Parathyroid adenoma (tissue), 2 donors: Measurements from ENCODE around the gene NKX1-2.

Experiments used
- H2AFZ ChIP-seq: fragments of 300-600 bp; sonication (generic); one replicate; pipeline ENCODE4 v1.7.0; 2017; ENCODE audit warnings: antibody characterized with exemption, mild to moderate bottlenecking
- H3K27ac ChIP-seq: fragments of 300-600 bp; sonication (generic); one replicate; pipeline ENCODE4 v1.7.0; 2017
- H3K27me3 ChIP-seq: fragments of 300-600 bp; sonication (generic); one replicate; pipeline ENCODE4 v1.7.0; 2017; ENCODE audit warnings: low read length; ENCODE audit not compliant: control insufficient read depth, insufficient read depth
- H3K36me3 ChIP-seq: fragments of 300-600 bp; sonication (generic); one replicate; pipeline ENCODE4 v1.7.0; 2017; ENCODE audit warnings: low read length; ENCODE audit not compliant: control insufficient read depth, insufficient read depth
- H3K4me1 ChIP-seq: fragments of 300-600 bp; sonication (generic); one replicate; pipeline ENCODE4 v1.7.0; 2017; ENCODE audit warnings: control low read depth
- H3K4me2 ChIP-seq: fragments of 300-600 bp; sonication (generic); one replicate; pipeline ENCODE4 v1.7.0; 2017; ENCODE audit warnings: low read length
- H3K4me3 ChIP-seq: fragments of 300-600 bp; sonication (generic); one replicate; pipeline ENCODE4 v1.7.0; 2017; ENCODE audit warnings: low read depth, low read length
- H3K79me2 ChIP-seq: fragments of 300-600 bp; sonication (generic); one replicate; pipeline ENCODE4 v1.7.0; 2017; ENCODE audit warnings: control low read depth
- H3K9ac ChIP-seq: fragments of 300-600 bp; sonication (generic); one replicate; pipeline ENCODE4 v1.7.0; 2017; ENCODE audit warnings: mild to moderate bottlenecking
- H3K9me3 ChIP-seq: fragments of 300-600 bp; sonication (generic); one replicate; pipeline ENCODE4 v1.7.0; 2017; ENCODE audit warnings: low read length; ENCODE audit not compliant: control insufficient read depth
- TF ChIP-seq, protein P1 (sequence below): fragments of 300-600 bp; sonication (generic); IDR thresholded peaks from one replicate; pipeline ENCODE4 v1.7.0; 2017; ENCODE audit warnings: antibody characterized with exemption, mild to moderate bottlenecking
- donor health status: primary hyperparathyroidism.

The NKX1-2 gene

DNA sequence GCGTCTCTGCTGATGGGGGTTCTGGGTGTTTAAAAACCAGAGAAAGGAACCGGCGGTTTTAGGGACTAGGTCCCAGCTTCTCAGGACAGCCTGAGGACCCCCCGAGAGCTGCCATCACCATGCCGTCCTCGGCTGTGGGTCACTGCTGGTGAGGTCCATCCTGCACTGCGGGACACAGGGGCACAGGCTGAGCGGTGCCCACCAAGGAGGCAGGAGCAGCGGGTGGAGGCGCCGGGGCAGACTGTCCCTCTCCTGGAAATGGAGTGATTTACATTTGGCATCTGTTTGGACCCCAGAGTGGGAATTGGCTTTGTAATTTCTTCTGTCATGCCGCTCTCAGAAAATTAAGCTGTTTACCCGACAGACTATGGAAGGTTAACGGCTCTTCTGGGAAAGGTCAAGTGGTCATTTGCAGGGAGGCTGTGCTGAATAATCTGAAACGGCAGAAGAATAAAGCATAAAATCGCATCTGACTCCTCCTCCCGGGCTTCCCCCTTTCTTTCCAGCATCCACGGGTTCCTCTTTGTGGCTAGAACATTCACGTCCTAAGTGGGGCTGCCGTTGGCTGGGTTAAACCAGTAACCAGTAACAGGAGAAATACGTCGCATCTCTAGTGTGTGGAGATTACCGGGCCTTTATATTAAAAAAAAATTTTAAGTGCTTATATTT, 43.5 kb upstream of the NKX1-2 start:
- TF ChIP-seq, protein P1, sequence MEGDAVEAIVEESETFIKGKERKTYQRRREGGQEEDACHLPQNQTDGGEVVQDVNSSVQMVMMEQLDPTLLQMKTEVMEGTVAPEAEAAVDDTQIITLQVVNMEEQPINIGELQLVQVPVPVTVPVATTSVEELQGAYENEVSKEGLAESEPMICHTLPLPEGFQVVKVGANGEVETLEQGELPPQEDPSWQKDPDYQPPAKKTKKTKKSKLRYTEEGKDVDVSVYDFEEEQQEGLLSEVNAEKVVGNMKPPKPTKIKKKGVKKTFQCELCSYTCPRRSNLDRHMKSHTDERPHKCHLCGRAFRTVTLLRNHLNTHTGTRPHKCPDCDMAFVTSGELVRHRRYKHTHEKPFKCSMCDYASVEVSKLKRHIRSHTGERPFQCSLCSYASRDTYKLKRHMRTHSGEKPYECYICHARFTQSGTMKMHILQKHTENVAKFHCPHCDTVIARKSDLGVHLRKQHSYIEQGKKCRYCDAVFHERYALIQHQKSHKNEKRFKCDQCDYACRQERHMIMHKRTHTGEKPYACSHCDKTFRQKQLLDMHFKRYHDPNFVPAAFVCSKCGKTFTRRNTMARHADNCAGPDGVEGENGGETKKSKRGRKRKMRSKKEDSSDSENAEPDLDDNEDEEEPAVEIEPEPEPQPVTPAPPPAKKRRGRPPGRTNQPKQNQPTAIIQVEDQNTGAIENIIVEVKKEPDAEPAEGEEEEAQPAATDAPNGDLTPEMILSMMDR = no peak
- H2AFZ ChIP-seq = no peak overlapping the region
- H3K9me3 ChIP-seq = no peaks in the 10 kb centered on the region
- no peak overlapping the region for H3K27ac ChIP-seq
- no peaks in the 10 kb centered on the region for H3K36me3 ChIP-seq
- H3K4me1 ChIP-seq = no peaks in the 10 kb centered on the region
- H3K79me2 ChIP-seq = no peaks in the 10 kb centered on the region
- no peaks in the 10 kb centered on the region for H3K27me3 ChIP-seq
- no peak overlapping the region for H3K4me3 ChIP-seq
- no peak overlapping the region for H3K4me2 ChIP-seq
- no peak overlapping the region for H3K9ac ChIP-seq

DNA sequence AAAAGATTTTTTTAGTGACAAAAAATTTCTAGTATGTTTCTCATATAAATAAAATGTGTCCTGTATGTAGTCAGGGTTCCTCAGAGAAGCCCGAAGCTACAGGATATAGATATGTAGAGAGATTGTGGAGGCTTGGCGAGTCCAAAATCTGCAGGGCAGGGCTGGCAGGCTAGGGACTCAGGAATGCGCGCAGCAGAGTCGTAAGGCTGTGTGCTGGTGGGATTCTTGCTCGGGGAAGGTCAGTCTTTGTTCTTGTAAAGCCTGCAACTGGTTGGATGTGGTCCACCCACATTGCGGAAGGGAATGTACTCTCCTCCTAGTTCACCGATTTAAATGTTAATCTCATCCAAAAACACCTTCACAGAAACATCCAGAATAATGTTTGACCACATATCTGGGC, 42.4 kb upstream of the NKX1-2 start:
- H2AFZ ChIP-seq = no peak overlapping the region
- no peaks in the 10 kb centered on the region for H3K79me2 ChIP-seq
- no peaks in the 10 kb centered on the region for H3K9me3 ChIP-seq
- H3K27ac ChIP-seq = no peak overlapping the region
- TF ChIP-seq, protein P1 = no peak
- no peaks in the 10 kb centered on the region for H3K4me1 ChIP-seq
- no peak overlapping the region for H3K4me2 ChIP-seq
- no peaks in the 10 kb centered on the region for H3K27me3 ChIP-seq
- no peaks in the 10 kb centered on the region for H3K36me3 ChIP-seq
- no peak overlapping the region for H3K4me3 ChIP-seq
- no peak overlapping the region for H3K9ac ChIP-seq

DNA sequence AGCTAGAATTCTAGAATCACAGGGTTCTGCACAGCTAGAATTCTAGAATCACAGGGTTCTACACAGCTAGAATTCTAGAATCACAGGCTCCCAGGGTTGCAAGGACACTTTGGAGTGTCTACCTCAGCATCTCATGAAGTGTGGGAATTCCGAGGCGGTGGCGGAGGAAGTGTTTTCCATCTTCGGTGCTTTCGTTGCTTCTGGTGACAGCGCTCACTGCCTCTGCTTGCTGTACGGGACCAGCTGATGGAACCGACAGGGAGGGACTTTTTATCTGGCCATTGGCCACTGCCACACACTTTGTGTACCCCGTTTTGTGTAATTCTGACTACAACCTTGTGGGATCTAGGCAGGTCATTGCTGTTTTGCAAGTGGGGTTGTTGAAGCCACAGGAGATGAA, 41.3 kb upstream of the NKX1-2 start:
- Histone ChIP-seq H3K79me2 (no peaks in the 10 kb centered on the region), H3K4me3 (no peak overlapping the region), H3K4me2 (no peak overlapping the region), H3K27me3 (no peaks in the 10 kb centered on the region), H3K36me3 (no peaks in the 10 kb centered on the region), H2AFZ (no peak overlapping the region), H3K4me1 (no peaks in the 10 kb centered on the region), H3K9me3 (no peaks in the 10 kb centered on the region), H3K9ac (no peak overlapping the region), H3K27ac (no peak overlapping the region)
- TF ChIP-seq, protein P1 = no peak

DNA sequence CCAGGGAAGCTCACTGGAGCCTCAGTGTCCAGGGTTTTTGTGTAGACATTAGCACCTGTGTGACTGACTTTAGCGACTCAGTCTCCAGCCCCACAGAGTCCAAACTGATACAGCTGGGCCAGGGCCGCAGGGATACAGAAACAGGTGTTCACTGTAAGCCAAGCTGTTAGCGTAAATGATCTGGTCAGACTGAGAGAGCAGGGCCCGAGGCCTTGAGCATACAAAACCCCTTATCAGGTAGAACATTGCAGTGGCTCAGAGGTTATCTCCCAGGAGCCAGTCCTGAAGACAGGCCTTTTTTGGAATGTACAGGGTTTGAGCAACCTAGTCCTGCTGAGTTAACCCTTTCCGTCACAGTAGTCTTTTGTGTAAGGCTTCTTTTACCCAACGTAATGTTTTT, 36.8 kb upstream of the NKX1-2 start:
- Histone ChIP-seq H3K27ac (no peak overlapping the region), H3K4me2 (no peak overlapping the region), H3K36me3 (no peaks in the 10 kb centered on the region), H3K9me3 (no peaks in the 10 kb centered on the region), H3K9ac (no peak overlapping the region), H2AFZ (no peak overlapping the region), H3K79me2 (no peaks in the 10 kb centered on the region), H3K27me3 (no peaks in the 10 kb centered on the region), H3K4me3 (no peak overlapping the region), H3K4me1 (no peaks in the 10 kb centered on the region)
- TF ChIP-seq, protein P1 = no peak

DNA sequence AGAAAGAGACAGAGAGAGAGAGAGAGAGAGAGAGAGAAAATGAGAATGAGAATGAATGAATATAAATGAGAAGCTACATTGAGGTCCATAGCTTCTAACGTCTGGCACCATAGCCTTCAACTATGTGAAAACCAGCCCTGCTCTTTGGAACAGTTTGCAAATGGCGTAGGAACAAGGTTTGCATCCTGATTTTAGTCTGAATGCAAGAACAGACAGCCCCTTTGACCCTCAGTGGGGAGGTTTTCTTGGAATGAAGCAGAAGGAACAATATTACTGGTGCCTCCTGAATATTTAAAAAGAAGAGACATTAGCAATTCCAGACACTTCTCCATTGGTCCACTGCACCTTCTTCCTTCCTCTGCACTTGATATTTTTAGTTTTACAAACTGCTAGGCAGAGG, 34.8 kb upstream of the NKX1-2 start:
- Histone ChIP-seq H3K4me1 (no peaks in the 10 kb centered on the region), H3K4me2 (no peak overlapping the region), H3K9me3 (no peaks in the 10 kb centered on the region), H3K36me3 (no peaks in the 10 kb centered on the region), H3K4me3 (no peak overlapping the region), H2AFZ (no peak overlapping the region), H3K9ac (no peak overlapping the region), H3K27ac (no peak overlapping the region), H3K27me3 (no peaks in the 10 kb centered on the region), H3K79me2 (no peaks in the 10 kb centered on the region)
- TF ChIP-seq, protein P1 = no peak
